Stimulated activated naive CD8-positive, alpha-beta T cell treated with anti-CD3 and anti-CD28 coated beads, Interleukin-15, amount 100 ng/mL, for 72 hours (primary cell): ENCODE measurements around the gene IL4I1.
A peak's percentile ranks its signal among the peaks of the same experiment; 100 is the strongest.

Experiments
- ATAC-seq: fragments of 150-1000 bp; cut with Tn5 transposase; 2 replicates; pipeline ENCODE4 v1.10.0; 2021; ENCODE audit warnings: mild to moderate bottlenecking, moderate library complexity
- DNase-seq, 2 donors: peaks; one replicate each; pipeline ENCODE4 v3.0.0; 2021 to 2022
- H3K27ac Mint-ChIP-seq, 2 donors: one replicate each; pipeline ENCODE4 v1.8.0; 2022; ENCODE audit warnings: mild to moderate bottlenecking in 2 of 2, mixed read lengths in 2 of 2, moderate library complexity in 2 of 2
- H3K27me3 Mint-ChIP-seq: one replicate; pipeline ENCODE4 v1.8.0; 2022; ENCODE audit warnings: mixed read lengths
- H3K4me1 Mint-ChIP-seq: one replicate; pipeline ENCODE4 v1.8.0; 2022; ENCODE audit warnings: mild to moderate bottlenecking, mixed read lengths
- H3K4me3 Mint-ChIP-seq, 2 donors: one replicate each; pipeline ENCODE4 v1.8.0; 2022; ENCODE audit warnings: mild to moderate bottlenecking in 2 of 2, mixed read lengths in 2 of 2, moderate library complexity in 1 of 2
- H3K9me3 Mint-ChIP-seq, 2 donors: one replicate each; pipeline ENCODE4 v1.8.0; 2022; ENCODE audit warnings: mixed read lengths in 2 of 2

The IL4I1 gene

DNA sequence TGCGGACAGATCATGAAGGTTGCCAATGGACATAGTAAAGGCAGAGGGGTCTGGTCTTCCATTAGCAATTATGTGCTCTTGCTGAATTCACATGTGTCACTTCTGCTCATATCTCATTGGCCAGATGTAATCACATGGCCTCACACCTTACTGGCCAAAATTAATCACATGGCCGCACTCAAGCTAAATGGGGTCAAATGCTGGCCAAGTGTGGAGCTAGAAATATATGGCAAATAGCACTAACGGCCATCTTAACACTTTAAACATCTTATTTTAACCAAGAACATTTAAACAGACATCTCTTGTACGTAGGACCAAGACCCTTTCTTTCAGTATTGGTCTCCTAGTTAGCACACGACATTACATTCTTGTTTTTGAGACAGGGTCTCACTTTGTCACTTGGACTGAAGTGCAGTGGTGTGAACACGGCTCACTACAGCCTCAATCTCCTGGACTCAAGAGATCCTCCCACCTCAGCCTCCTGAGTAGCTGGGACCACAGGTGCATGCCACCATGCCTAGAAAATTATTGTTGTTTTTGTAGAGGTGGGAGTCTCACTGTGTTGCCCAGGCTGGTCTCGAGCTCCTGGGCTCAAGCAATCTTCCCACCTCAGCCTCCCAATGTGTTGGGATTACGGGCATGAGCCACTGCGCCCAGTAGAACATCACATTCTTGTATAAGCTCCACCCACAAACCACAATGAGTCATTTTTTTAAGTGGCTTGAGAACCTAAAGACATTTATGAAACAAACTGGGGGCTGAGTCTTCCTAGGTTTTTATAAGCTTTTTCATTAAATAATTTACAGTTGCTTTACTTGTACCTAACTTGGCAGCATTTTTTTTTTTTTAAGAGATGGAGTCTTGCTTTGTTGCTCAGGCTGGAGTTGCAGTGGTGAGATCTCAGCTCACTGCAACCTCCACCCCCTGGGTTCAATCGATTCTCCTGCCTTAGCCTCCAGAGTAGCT lies 48.7 kb downstream of the IL4I1 start:
- Mint-ChIP-seq H3K27me3 (no peaks in the 10 kb centered on the region), H3K27ac (peak overlapping the region in 1 of 2 donors; percentile 35), H3K4me1 (peaks cover 38% of the 10 kb centered on the region), H3K9me3 (peaks cover 13 to 15% of the 10 kb centered on the region in 2 donors), H3K4me3 (no peak overlapping the region)
- ATAC-seq = no peak
- no peak for DNase-seq

DNA sequence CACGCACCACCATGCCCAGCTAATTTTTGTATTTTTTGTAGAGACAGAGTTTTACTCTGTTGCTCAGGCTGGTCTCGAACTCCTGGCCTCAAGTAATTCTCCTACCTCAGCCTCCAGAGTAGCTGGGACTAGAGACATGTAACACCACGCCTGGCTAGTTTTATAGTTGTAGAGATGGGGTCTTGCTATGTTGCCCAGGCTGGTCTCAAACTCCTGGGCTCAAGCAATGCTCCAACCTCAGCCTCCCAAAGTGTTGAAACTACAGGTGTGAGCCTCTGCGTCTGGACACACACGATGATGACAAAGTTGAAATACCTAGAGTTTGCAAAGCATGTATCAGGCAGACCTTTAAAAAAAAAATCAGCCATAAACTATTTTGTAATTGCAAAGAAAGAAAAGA lies 50.3 kb downstream of the IL4I1 start:
- Mint-ChIP-seq H3K4me3 (no peak overlapping the region), H3K9me3 (peaks cover 13 to 15% of the 10 kb centered on the region in 2 donors), H3K4me1 (peaks cover 25% of the 10 kb centered on the region), H3K27ac (no peak overlapping the region), H3K27me3 (no peaks in the 10 kb centered on the region)
- DNase-seq (no peak), ATAC-seq (no peak)

GRCh38 chr19:49845414-49845813 lies 51.3 kb downstream of the IL4I1 start:
- DNase-seq = no peak

DNA sequence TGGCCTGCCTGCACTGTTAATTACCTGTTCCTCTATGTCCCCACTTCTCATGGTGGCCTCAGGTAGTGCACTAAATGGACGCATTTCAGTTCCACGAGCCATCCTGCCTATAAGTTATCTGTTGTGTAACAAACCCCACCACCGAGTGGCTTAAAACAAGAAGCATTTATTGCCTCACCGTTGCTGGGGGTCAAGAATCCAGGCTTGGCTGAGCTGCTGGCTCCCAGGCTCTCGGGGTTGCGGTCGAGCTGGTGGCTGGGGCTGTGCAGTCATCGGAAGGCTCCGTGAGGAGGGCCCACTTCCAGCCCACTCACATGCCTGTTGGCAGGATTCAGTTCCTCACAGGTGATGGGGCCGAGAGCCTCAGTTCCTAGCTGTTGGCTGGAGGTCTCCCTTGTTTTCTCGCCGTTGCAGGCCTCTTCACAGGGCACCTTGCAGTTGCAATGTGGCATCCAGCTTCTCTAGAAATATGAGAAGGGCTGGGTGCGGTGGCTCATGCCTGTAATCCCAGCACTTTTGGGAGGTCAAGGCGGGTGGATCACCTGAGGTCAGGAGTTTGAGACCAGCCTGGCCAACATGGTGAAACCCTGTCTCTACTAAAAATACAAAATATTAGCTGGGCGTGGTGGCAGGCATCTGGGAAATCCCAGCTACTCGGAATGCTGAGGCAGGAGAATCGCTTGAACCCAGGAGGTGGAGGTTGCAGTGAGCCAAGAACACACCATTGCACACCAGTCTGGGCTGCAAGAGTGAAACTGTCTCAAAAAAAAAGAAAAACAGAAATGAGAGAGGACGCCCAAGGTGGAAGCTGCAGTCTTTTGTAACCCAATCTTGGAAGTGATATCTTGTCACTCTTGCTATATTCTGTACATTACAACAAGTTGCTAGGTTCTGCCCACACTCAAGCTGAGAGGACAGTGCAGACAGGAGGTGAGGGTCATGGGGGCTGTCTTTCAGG lies 52.3 kb downstream of the IL4I1 start:
- Mint-ChIP-seq H3K4me1 (peaks cover 16% of the 10 kb centered on the region), H3K27me3 (no peaks in the 10 kb centered on the region), H3K4me3 (no peak overlapping the region), H3K27ac (no peak overlapping the region), H3K9me3 (peaks cover 7% of the 10 kb centered on the region in 2 donors)
- DNase-seq = no peak
- no peak for ATAC-seq

More at GRCh38 chr19:49845414-49845813, 51.3 kb downstream of the IL4I1 start:
- no peaks in the 10 kb centered on the region for H3K27me3 Mint-ChIP-seq
- H3K9me3 Mint-ChIP-seq = peaks cover 13 to 15% of the 10 kb centered on the region in 2 donors
- H3K27ac Mint-ChIP-seq = no peak overlapping the region
- peaks cover 25% of the 10 kb centered on the region for H3K4me1 Mint-ChIP-seq
- H3K4me3 Mint-ChIP-seq = no peak overlapping the region
- no peak for ATAC-seq

GRCh38 chr19:49843265-49843664 lies 53.4 kb downstream of the IL4I1 start:
- ATAC-seq (no peak), DNase-seq (no peak)
- H3K27me3 Mint-ChIP-seq = no peaks in the 10 kb centered on the region
- H3K4me3 Mint-ChIP-seq = no peak overlapping the region
- no peak overlapping the region for H3K27ac Mint-ChIP-seq
- no peaks in the 10 kb centered on the region for H3K9me3 Mint-ChIP-seq
- peaks cover 5% of the 10 kb centered on the region for H3K4me1 Mint-ChIP-seq

DNA sequence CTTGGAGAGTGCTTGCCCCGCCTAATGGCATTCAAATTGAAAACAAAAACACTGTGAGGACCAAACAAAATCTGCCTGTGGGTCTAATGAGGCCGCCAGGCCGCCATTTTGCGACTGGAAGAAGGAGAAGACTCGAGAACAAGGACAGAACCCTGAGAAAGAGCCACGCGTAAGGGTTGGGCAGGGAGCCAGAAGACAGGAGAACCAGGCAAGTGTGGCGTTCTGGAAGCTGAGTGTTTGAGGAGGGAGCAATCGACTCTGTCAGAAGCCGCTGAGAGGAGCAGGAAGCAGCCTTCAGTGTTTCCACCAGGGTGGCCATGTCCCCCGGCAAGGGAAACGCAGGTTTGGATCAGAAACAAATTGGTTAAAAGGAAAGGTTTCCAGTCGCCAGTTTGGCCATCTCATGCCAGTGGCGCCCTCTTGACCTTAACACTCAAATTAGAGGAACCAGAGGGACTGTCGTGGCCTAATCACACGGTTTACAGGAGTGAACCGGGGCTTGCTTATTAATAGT lies 55.9 kb downstream of the IL4I1 start:
- H3K27me3 Mint-ChIP-seq = no peaks in the 10 kb centered on the region

GRCh38 chr19:49840321-49840720 lies 56.4 kb downstream of the IL4I1 start:
- ATAC-seq (no peak), DNase-seq (no peak)
- H3K27me3 Mint-ChIP-seq = no peaks in the 10 kb centered on the region
- H3K9me3 Mint-ChIP-seq = no peaks in the 10 kb centered on the region
- peak overlapping the region in 1 of 2 donors; percentile 93 for H3K27ac Mint-ChIP-seq
- no peaks in the 10 kb centered on the region for H3K4me1 Mint-ChIP-seq
- no peak overlapping the region for H3K4me3 Mint-ChIP-seq

More for the DNA sequence above, 55.9 kb downstream of the IL4I1 start:
- ATAC-seq (no peak), DNase-seq (no peak)
- Mint-ChIP-seq H3K27ac (peak overlapping the region in 1 of 2 donors; percentile 93), H3K4me3 (no peak overlapping the region), H3K4me1 (no peaks in the 10 kb centered on the region), H3K9me3 (no peaks in the 10 kb centered on the region)

GRCh38 chr19:49839713-49840112 lies 57.0 kb downstream of the IL4I1 start:
- no peaks in the 10 kb centered on the region for H3K27me3 Mint-ChIP-seq
- H3K4me1 Mint-ChIP-seq = no peaks in the 10 kb centered on the region
- H3K9me3 Mint-ChIP-seq = no peaks in the 10 kb centered on the region
- ATAC-seq (no peak), DNase-seq (no peak)
- no peak overlapping the region for H3K27ac Mint-ChIP-seq
- H3K4me3 Mint-ChIP-seq = no peak overlapping the region
